ENCODE results near the gene FGFR2. TPM values are rescaled to one million over a fixed set of nuclear protein-coding genes. Genes with fewer than 3 reads are reported as not detected.
A peak's percentile ranks its signal among the peaks of the same experiment; 100 is the strongest.

FGFR2 gene
- total and polyA plus RNA-seq, 12 donors: 19.5 to 79.2 (median 39.3) TPM

DNA sequence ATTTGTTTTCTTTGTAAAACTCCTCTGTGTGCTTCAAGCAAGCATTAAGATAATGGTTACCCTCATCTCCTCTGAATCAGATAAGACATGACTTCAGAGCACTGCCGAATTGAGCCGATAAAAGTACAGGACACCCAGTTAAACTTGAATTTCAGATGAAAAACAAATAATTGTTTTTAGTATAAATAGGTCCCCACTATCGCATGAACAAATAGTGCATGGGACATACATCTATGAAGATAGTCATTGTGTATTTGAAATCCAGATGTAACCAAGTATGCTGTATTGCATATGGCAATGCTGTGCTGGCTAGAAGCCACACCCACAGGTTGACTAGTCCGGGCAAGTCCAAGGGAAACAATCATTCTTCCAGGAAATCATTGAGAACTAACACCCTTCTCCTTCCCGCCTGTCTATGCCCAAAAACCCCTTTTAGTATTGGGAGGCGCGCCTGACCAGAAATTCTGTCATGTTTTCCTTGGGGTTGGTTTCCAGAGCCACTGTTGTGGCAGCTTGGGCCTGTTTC, 12.6 kb upstream of the FGFR2 start:
- Histone ChIP-seq H3K27me3 (no peaks in the 10 kb centered on the region), H3K9me3 (replicated peaks in 1 of 3) (no peaks in the 10 kb centered on the region), H3K27ac (no peak overlapping the region), H3K4me1 (replicated peaks in 1 of 2) (no peaks in the 10 kb centered on the region), H3K36me3 (replicated peaks in 1 of 2) (no peaks in the 10 kb centered on the region), H3K4me3 (no peak overlapping the region)
- no peak for DNase-seq
- 92 to 94% (median 93%) methylated on average over 7 of the region's 7 CpGs for WGBS, 4 donors
- intact Hi-C loops (cut with DNase I): loop anchor here in 1 of 2 donors (10.0 kb wide), 1 partner anchor 124 kb away; no protein-coding TSS in a partner anchor
- TF ChIP-seq CTCF (IDR thresholded peaks at IDR 0.05) (no peak), POLR2A (IDR thresholded peaks at IDR 0.05) (no peak)

- Histone ChIP-seq H3K4me3 (no peak overlapping the region), H3K4me1 (replicated peaks in 1 of 2) (no peaks in the 10 kb centered on the region), H3K27me3 (no peaks in the 10 kb centered on the region), H3K27ac (no peak overlapping the region), H3K36me3 (replicated peaks in 1 of 2) (no peaks in the 10 kb centered on the region), H3K9me3 (replicated peaks in 1 of 3) (no peaks in the 10 kb centered on the region)
- intact Hi-C loops (cut with DNase I): loop anchor here (2.0 to 10.0 kb wide), 3 partner anchors 125 to 667 kb away; no protein-coding TSS in a partner anchor
- 75 to 88% (median 80%) methylated on average over 10 to 17 of the region's 17 CpGs for WGBS, 4 donors
- TF ChIP-seq POLR2A (IDR thresholded peaks at IDR 0.05): no peak
- TF ChIP-seq CTCF (IDR thresholded peaks at IDR 0.05): no peak
- peak in 1 of 7 donors; percentile 59 for DNase-seq
Measured at GRCh38 chr10:121609426-121610380, 11.5 kb upstream of the FGFR2 start.

DNA sequence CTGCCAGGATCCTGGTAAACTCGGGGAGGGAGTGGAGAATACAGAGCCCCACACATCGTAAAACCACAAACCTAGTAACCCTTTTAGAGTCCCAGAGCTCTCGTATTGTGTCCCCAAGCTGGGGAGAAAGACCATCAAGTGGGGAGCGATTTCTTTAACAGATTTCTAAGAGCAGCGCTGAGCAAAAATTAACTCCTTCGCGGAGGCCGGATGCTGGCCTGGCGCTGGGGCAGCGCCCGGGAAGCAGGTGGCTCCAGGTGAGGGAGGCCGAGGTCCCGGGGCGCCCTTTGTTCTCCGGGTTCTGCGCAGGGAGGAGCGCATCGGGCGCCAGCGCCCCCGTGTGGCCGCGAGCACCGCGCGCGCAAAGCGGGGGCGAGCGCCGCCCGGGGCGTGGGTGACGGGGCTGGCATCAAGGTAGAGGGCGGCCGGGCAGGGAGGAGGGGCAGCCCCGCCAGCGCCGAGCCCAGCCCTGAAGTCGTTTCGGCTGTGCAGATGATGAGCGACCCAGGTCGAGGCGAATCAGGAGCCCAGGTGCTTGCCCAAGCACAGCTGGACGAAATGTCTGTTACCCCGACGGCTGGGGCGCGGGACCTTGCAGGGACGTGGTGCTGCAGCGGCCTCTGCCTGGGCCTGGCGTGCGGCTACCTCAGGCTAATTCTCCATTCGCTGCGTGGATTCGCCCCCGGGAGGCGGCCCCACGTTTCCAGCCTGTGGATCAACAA, 10.4 kb upstream of the FGFR2 start:
- 9 to 16% (median 13%) methylated on average over 18 to 58 of the region's 59 CpGs for WGBS, 4 donors
- no peak overlapping the region for H3K27ac ChIP-seq
- DNase-seq: peak; percentile 26 to 63 (median 48)

More for the DNA sequence above, 10.4 kb upstream of the FGFR2 start:
- TF ChIP-seq POLR2A (IDR thresholded peaks at IDR 0.05) (no peak), CTCF (IDR thresholded peaks at IDR 0.05) (peak; percentile 46 to 94 (median 74))
- intact Hi-C loops (cut with DNase I): loop anchor here (2.0 to 5.0 kb wide), 2 partner anchors 666 kb away; no protein-coding TSS in a partner anchor
- H3K9me3 ChIP-seq (replicated peaks in 1 of 3): no peaks in the 10 kb centered on the region
- no peaks in the 10 kb centered on the region for H3K36me3 ChIP-seq (replicated peaks in 1 of 2)
- no peaks in the 10 kb centered on the region for H3K4me1 ChIP-seq (replicated peaks in 1 of 2)
- H3K4me3 ChIP-seq: peak overlapping the region in 1 of 4 donors; percentile 33
- H3K27me3 ChIP-seq: no peaks in the 10 kb centered on the region
